ENCODE measurements around the gene HOXC9. TPM values are rescaled to one million over a fixed set of nuclear protein-coding genes. Genes with fewer than 3 reads are reported as not detected.

The HOXC9 gene
- total RNA-seq, 3 donors from 2014 or later: 3.8 to 16.8 (median 4.6) TPM

DNA sequence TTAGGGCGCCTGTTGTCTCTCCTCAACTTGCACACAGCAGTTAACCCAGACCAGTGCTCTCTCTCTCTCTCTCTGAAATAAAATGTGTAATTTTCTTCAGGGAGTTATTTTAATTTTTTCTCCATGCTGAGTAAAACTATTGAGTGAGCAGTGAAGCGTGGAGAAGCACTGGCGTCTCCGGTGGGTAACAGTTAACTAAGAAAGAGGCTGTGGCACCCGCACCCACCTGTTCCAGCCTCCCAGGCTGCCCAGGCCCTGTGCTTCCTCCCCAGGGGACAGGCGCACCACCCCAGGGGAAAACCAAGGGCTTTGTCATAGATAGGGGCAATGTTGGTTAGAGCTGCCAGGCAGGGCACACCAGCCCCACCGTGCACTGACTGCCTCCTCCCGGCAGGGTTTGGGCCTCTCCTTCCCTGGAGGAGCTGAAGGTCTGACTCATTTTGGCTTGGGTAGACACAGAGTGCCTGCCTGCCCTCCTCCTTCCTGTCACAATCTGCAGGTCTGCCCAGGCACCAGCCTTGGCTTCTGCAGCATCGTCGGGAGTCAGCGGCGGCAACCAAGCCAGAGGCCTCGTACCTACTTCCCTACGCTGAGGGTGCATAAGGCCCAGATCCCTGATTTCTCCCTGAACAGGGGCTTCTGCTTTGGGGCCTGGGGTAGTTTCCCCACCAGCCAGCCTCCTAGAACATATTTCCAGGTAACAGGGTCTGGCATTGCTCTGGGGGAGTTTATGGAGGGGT is 36.8 kb downstream of the HOXC9 start:
- intact Hi-C loops (cut with DNase I; ENCODE audit: low total_unique reads): no loop called here
- DNase-seq (ENCODE audit: low spot score in 2 of 2): no peak
- no peak overlapping the region for H3K4me3 ChIP-seq
- no peaks in the 10 kb centered on the region for H3K36me3 ChIP-seq
- no peak overlapping the region for H3K27ac ChIP-seq
- peaks cover 5 to 12% of the 10 kb centered on the region in 2 donors for H3K4me1 ChIP-seq
- H3K27me3 ChIP-seq: no peaks in the 10 kb centered on the region
- TF ChIP-seq, protein P1, sequence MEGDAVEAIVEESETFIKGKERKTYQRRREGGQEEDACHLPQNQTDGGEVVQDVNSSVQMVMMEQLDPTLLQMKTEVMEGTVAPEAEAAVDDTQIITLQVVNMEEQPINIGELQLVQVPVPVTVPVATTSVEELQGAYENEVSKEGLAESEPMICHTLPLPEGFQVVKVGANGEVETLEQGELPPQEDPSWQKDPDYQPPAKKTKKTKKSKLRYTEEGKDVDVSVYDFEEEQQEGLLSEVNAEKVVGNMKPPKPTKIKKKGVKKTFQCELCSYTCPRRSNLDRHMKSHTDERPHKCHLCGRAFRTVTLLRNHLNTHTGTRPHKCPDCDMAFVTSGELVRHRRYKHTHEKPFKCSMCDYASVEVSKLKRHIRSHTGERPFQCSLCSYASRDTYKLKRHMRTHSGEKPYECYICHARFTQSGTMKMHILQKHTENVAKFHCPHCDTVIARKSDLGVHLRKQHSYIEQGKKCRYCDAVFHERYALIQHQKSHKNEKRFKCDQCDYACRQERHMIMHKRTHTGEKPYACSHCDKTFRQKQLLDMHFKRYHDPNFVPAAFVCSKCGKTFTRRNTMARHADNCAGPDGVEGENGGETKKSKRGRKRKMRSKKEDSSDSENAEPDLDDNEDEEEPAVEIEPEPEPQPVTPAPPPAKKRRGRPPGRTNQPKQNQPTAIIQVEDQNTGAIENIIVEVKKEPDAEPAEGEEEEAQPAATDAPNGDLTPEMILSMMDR (IDR thresholded peaks at IDR 0.05): no peak
- TF ChIP-seq POLR2AphosphoS5 (IDR thresholded peaks at IDR 0.05): no peak
- no peak for TF ChIP-seq POLR2A (IDR thresholded peaks at IDR 0.05)
- no peaks in the 10 kb centered on the region for H3K9me3 ChIP-seq

DNA sequence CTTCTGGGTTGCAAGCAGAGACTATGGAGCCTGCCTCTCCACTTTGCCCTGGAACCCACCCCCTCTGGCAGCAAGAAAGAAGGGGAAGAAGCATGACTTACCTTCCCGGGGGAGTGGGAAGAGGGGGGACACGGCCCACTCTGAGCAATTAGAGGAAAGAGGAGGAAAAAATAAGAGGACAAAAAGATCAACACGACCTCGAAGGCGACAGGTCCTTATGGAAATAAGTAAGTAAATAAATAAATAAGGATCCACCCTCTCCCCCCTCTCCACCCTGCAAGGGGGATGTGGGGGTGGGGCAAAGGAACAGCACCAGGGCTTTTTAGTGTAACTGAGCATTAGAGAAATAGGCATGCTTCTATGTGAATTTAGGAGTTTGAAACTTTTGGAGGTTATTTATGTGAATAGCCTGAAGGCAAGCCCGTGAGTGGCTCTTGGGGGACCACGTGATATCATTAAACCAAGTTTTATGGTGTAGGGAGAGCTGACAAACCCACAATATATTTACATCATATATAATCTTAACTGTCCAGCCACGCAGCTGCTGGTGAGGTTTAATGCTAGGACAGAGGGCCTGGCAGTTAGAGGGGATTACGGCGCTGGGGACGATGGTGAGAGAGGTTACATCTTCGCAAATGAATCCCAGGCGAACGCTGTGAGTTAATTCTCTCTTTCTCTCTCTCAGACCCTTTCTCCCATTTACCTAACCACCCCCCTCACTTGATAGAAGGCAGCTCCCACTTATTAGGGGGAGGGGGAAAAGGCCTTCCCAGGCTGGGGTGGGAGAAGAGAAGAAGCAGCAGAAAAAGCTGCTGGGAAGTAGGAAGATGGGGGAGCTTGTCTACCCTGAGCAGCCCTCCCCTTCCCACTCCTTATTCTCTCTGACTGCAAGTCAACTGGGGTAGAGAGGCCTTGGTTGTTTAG is 37.7 kb downstream of the HOXC9 start:
- Histone ChIP-seq H3K9me3 (no peaks in the 10 kb centered on the region), H3K4me1 (peaks cover 0 to 12% of the 10 kb centered on the region in 2 donors), H3K27ac (peak overlapping the region; percentile 25 to 91), H3K27me3 (no peaks in the 10 kb centered on the region), H3K36me3 (no peaks in the 10 kb centered on the region), H3K4me3 (no peak overlapping the region)
- intact Hi-C loops (cut with DNase I; ENCODE audit: low total_unique reads): no loop called here
- TF ChIP-seq POLR2A (IDR thresholded peaks at IDR 0.05): no peak
- TF ChIP-seq POLR2AphosphoS5 (IDR thresholded peaks at IDR 0.05): no peak
- TF ChIP-seq, protein P1 (IDR thresholded peaks at IDR 0.05): no peak
- no peak for DNase-seq (ENCODE audit: low spot score in 2 of 2)

DNA sequence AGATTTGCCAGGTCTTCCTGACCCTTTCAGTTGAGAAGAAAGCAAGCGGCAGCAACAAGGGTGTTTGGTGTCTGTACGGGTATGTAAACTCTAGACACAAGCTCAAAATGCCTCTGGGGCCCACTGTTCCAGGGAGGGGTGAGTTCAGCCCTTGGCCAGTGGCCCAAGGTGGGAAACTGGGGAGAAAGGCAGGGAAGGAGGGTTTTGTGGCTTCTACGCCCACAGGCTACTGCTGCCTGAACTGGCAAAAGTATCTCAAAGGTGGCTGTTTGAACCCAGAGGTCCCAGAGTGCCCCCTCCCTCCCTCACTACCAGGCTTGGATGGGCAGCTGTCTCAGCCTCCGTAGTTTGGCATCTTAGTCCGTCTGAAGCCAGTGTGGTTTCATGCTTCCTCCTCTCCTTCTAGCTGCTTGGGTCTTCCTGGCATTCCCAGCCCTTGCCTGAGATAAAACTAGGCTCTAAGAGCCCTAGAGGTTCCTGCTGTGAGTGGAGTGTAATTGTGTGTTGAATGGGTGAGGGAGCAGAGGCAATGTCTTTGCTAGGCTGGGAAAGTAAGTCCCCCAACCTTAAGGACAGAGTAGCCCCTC is 38.4 kb downstream of the HOXC9 start:
- no peak for DNase-seq (ENCODE audit: low spot score in 2 of 2)
- Histone ChIP-seq H3K36me3 (no peaks in the 10 kb centered on the region), H3K4me3 (no peak overlapping the region), H3K27ac (peak overlapping the region; percentile 25 to 91), H3K9me3 (no peaks in the 10 kb centered on the region), H3K27me3 (no peaks in the 10 kb centered on the region), H3K4me1 (peaks cover 0 to 12% of the 10 kb centered on the region in 2 donors)
- TF ChIP-seq POLR2AphosphoS5 (IDR thresholded peaks at IDR 0.05): no peak
- TF ChIP-seq, protein P1 (IDR thresholded peaks at IDR 0.05): peak in 1 of 3 donors; percentile 10
- intact Hi-C loops (cut with DNase I; ENCODE audit: low total_unique reads): no loop called here

DNA sequence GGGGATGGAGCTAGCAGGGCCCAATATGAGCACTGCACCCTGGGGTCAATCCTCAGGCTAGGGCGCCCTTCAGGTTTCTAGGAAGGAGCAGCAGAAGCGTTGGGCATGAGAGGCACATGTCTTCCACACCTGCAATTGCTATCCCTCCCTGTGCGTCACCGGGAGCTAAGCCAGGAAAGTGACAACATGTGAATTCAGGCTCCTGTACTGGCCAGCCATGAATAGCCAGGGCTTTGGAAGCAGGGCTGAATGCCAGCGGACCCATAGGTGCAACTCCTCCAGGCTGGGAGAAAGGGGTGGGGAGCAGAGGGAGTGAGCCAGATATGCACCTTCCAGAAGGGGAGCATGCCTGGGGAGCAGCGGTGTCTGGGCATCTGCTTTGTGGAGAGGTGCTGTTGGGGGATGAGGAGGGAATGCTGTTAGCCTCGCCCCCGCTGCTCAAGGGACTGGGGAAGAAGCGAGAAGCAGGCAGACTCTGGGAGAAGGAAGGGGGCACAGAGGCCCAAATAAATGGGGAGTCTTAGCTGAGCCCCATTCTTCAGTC is 39.0 kb downstream of the HOXC9 start:
- intact Hi-C loops (cut with DNase I; ENCODE audit: low total_unique reads): no loop called here
- Histone ChIP-seq H3K27ac (peak overlapping the region; percentile 68 to 91), H3K27me3 (no peaks in the 10 kb centered on the region), H3K9me3 (no peaks in the 10 kb centered on the region), H3K36me3 (no peaks in the 10 kb centered on the region), H3K4me3 (peak overlapping the region; percentile 25 to 50 (median 26)), H3K4me1 (peaks cover 0 to 11% of the 10 kb centered on the region in 2 donors)
- peak in 1 of 2 donors; percentile 77 for DNase-seq (ENCODE audit: low spot score in 2 of 2)
- TF ChIP-seq POLR2A (IDR thresholded peaks at IDR 0.05): no peak
- TF ChIP-seq, protein P1 (IDR thresholded peaks at IDR 0.05): no peak
- peak in 1 of 3 donors; percentile 22 for TF ChIP-seq POLR2AphosphoS5 (IDR thresholded peaks at IDR 0.05)

Measured in breast epithelium (tissue), 4 donors.